ENCODE measurements around the gene TCF3. TPM values are rescaled to one million over a fixed set of nuclear protein-coding genes. Genes with fewer than 3 reads are reported as not detected.
"Not testable (repeated sequence)": the region's sequence is repeated elsewhere in the genome, so short reads cannot be mapped to it uniquely, and the experiment has no call there.

Gene TCF3
- total RNA-seq, 3 donors from 2014 or later (not counting 1 experiment from before 2014, with no cell fraction given), result 54.5 to 72.2 (median 64.3) TPM

- Histone ChIP-seq H3K4me3 (ENCODE audit: low read length) (no peak overlapping the region), H3K27me3 (ENCODE audit: control insufficient read depth, insufficient read depth, low read length) (peaks cover 17% of the 10 kb centered on the region), H3K4me1 (ENCODE audit: control insufficient read depth, insufficient read depth, low read length) (peaks cover 4% of the 10 kb centered on the region), H3K36me3 (ENCODE audit: control insufficient read depth, insufficient read depth, low read length) (no peaks in the 10 kb centered on the region), H3K27ac (ENCODE audit: low read length) (no peak overlapping the region), H3K9me3 (ENCODE audit: control insufficient read depth, insufficient read depth, low read length) (peaks cover 5% of the 10 kb centered on the region)
- 90% methylated on average over 19 of the region's 19 CpGs for WGBS (ENCODE audit: insufficient coverage)
- intact Hi-C loops (cut with micrococcal nuclease), result no loop called here
- H3K9me3 Mint-ChIP-seq, result peaks cover 0 to 2% of the 10 kb centered on the region in 2 donors
- peaks cover 10 to 12% of the 10 kb centered on the region in 2 donors for H3K27me3 Mint-ChIP-seq (ENCODE audit: low read depth in 2 of 2)
- DNase-seq (no peak), ATAC-seq (no peak)
- TF ChIP-seq, protein P1, sequence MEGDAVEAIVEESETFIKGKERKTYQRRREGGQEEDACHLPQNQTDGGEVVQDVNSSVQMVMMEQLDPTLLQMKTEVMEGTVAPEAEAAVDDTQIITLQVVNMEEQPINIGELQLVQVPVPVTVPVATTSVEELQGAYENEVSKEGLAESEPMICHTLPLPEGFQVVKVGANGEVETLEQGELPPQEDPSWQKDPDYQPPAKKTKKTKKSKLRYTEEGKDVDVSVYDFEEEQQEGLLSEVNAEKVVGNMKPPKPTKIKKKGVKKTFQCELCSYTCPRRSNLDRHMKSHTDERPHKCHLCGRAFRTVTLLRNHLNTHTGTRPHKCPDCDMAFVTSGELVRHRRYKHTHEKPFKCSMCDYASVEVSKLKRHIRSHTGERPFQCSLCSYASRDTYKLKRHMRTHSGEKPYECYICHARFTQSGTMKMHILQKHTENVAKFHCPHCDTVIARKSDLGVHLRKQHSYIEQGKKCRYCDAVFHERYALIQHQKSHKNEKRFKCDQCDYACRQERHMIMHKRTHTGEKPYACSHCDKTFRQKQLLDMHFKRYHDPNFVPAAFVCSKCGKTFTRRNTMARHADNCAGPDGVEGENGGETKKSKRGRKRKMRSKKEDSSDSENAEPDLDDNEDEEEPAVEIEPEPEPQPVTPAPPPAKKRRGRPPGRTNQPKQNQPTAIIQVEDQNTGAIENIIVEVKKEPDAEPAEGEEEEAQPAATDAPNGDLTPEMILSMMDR (IDR thresholded peaks at IDR 0.05), result no peak
- H3K27ac Mint-ChIP-seq, result no peak overlapping the region
- H3K36me3 Mint-ChIP-seq, result no peaks in the 10 kb centered on the region
- H3K4me3 Mint-ChIP-seq, result no peak overlapping the region
- peaks cover 0 to 10% of the 10 kb centered on the region in 2 donors for H3K4me1 Mint-ChIP-seq
These were observed 47.0 kb upstream of the TCF3 start for GRCh38 chr19:1699386-1699785.

DNA sequence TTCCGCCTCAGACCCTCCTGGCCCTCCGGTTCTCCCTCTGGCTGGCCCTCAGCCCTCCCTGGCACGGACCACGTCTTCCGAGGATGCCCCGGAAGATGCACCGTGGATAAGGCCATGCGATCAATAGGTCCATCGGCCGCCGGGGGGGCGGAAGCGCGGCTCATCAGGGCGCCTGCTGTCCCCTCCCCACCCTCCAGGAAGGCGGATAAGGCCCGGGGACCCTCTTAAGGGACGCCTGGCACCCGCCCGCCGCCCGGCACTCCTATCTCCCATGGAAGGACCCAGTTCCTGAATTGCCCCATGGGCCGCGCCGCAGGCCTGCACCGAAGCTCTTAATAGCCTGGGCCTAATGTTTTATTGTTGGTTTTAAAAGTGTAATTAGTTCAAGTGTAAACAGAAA lies 46.2 kb upstream of the TCF3 start:
- H3K27ac Mint-ChIP-seq, result no peak overlapping the region

DNA sequence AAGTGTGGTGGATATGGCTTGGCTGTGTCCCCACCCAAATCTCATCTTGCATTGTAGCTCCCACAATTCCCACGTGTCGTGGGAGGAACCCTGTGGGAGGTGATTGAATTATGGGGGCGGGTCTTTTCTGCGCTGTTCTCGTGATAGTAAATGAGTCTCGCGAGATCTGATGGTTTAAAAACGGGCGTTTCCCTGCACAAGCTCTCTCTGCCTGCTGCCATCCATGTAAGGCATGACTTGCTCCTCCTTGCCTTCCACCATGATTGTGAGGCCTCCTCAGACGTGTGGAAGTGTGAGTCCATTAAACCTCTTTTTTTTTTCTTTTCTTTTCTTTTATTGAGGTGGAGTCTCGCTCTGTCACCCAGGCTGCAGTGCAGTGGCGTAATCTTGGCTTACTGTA lies 43.1 kb upstream of the TCF3 start:
- H3K4me3 Mint-ChIP-seq; ATAC-seq; H3K36me3 ChIP-seq (ENCODE audit: control insufficient read depth, insufficient read depth, low read length); H3K9me3 Mint-ChIP-seq; H3K27ac Mint-ChIP-seq; H3K4me3 ChIP-seq (ENCODE audit: low read length); H3K4me1 ChIP-seq (ENCODE audit: control insufficient read depth, insufficient read depth, low read length); H3K36me3 Mint-ChIP-seq; H3K27me3 Mint-ChIP-seq (ENCODE audit: low read depth in 2 of 2); H3K4me1 Mint-ChIP-seq; intact Hi-C loops (cut with micrococcal nuclease); DNase-seq; H3K27me3 ChIP-seq (ENCODE audit: control insufficient read depth, insufficient read depth, low read length); H3K9me3 ChIP-seq (ENCODE audit: control insufficient read depth, insufficient read depth, low read length); H3K27ac ChIP-seq (ENCODE audit: low read length): not testable (repeated sequence)
- WGBS (ENCODE audit: insufficient coverage), result 95% methylated on average over 11 of the region's 12 CpGs

More for the DNA sequence above, 46.2 kb upstream of the TCF3 start:
- no peak overlapping the region for H3K4me3 Mint-ChIP-seq
- DNase-seq, result no peak
- intact Hi-C loops (cut with micrococcal nuclease), result no loop called here
- peaks cover 0 to 10% of the 10 kb centered on the region in 2 donors for H3K4me1 Mint-ChIP-seq
- no peaks in the 10 kb centered on the region for H3K36me3 ChIP-seq (ENCODE audit: control insufficient read depth, insufficient read depth, low read length)
- H3K9me3 Mint-ChIP-seq, result peaks cover 0 to 2% of the 10 kb centered on the region in 2 donors
- H3K9me3 ChIP-seq (ENCODE audit: control insufficient read depth, insufficient read depth, low read length), result peaks cover 5% of the 10 kb centered on the region
- no peak overlapping the region for H3K27ac ChIP-seq (ENCODE audit: low read length)
- peaks cover 15% of the 10 kb centered on the region for H3K27me3 ChIP-seq (ENCODE audit: control insufficient read depth, insufficient read depth, low read length)
- H3K4me3 ChIP-seq (ENCODE audit: low read length), result no peak overlapping the region
- H3K27me3 Mint-ChIP-seq (ENCODE audit: low read depth in 2 of 2), result peaks cover 9 to 10% of the 10 kb centered on the region in 2 donors
- TF ChIP-seq, protein P1 (IDR thresholded peaks at IDR 0.05), result no peak
- no peak for ATAC-seq
- H3K4me1 ChIP-seq (ENCODE audit: control insufficient read depth, insufficient read depth, low read length), result peaks cover 4% of the 10 kb centered on the region
- 95% methylated on average over 26 of the region's 26 CpGs for WGBS (ENCODE audit: insufficient coverage)
- H3K36me3 Mint-ChIP-seq, result no peaks in the 10 kb centered on the region

DNA sequence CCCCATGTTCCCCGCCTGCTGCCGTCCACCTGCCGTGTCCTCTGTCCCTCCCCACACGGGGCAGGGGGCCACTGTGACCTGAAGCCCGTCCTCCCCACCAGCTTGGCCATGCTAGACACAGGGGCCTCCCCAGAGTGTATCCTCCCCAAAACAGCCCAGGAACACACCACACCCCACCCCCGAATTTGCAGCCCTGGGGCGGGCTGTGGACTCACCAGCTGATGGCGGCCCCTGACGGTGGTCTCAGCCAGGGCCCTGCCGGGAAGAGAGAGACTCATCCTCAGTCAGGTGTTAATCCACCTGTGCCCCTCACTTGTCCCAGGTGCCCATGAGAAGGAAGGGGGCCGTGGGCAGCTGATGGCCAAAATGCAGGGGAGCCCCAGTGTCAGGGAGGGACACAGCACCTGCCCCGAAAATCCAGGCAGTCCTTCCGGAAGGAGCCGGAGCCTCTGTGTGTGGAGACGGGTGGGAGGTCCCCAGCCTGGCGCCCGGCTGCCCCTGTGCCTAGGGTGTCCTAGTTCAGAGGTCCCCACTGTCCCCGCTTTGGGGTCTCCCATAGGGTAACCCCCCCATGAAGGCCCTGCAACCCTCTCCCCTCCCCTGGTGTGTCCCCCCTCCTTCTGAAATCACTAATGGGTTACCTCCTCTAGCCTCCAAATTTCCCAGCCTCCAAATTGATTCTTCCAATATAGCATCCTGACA lies 39.3 kb upstream of the TCF3 start:
- Mint-ChIP-seq H3K4me1 (peaks cover 0 to 9% of the 10 kb centered on the region in 2 donors), H3K36me3 (no peaks in the 10 kb centered on the region), H3K27me3 (ENCODE audit: low read depth in 2 of 2) (peaks cover 9 to 12% of the 10 kb centered on the region in 2 donors), H3K9me3 (peaks cover 0 to 2% of the 10 kb centered on the region in 2 donors), H3K4me3 (no peak overlapping the region), H3K27ac (no peak overlapping the region)
- H3K27ac ChIP-seq (ENCODE audit: low read length), result no peak overlapping the region
- H3K9me3 ChIP-seq (ENCODE audit: control insufficient read depth, insufficient read depth, low read length), result peaks cover 5% of the 10 kb centered on the region
- no peaks in the 10 kb centered on the region for H3K36me3 ChIP-seq (ENCODE audit: control insufficient read depth, insufficient read depth, low read length)
- H3K4me3 ChIP-seq (ENCODE audit: low read length), result no peak overlapping the region
- peaks cover 11% of the 10 kb centered on the region for H3K27me3 ChIP-seq (ENCODE audit: control insufficient read depth, insufficient read depth, low read length)
- DNase-seq (no peak), ATAC-seq (no peak)
- intact Hi-C loops (cut with micrococcal nuclease), result no loop called here
- TF ChIP-seq, protein P1 (IDR thresholded peaks at IDR 0.05), result no peak
- H3K4me1 ChIP-seq (ENCODE audit: control insufficient read depth, insufficient read depth, low read length), result peaks cover 8% of the 10 kb centered on the region
- 60% methylated on average over 18 of the region's 18 CpGs for WGBS (ENCODE audit: insufficient coverage)
